Upper lobe of right lung (tissue), 1 donor: ENCODE data around the gene SLC7A11. TPM values are rescaled to one million over a fixed set of nuclear protein-coding genes. Genes with fewer than 3 reads are reported as not detected.

Source experiments
- ATAC-seq: fragments of 200-7000 bp; cut with Tn5 transposase; one replicate; pipeline ENCODE4 v1.9.1; 2020; ENCODE audit warnings: mild to moderate bottlenecking, moderate library complexity
- DNase-seq: peaks from one replicate; pipeline ENCODE4 v3.0.0-alpha.2; 2020
- H3K27ac ChIP-seq: fragments of 200-600 bp; one replicate; pipeline ENCODE4 v1.8.0; 2022
- H3K27me3 ChIP-seq: fragments of 200-600 bp; one replicate; pipeline ENCODE4 v1.8.0; 2022; ENCODE audit warnings: mild to moderate bottlenecking
- H3K36me3 ChIP-seq: fragments of 200-600 bp; one replicate; pipeline ENCODE4 v1.8.0; 2022
- H3K4me1 ChIP-seq: fragments of 200-600 bp; one replicate; pipeline ENCODE4 v1.8.0; 2022
- H3K4me3 ChIP-seq: fragments of 200-600 bp; one replicate; pipeline ENCODE4 v1.8.0; 2022; ENCODE audit warnings: mild to moderate bottlenecking
- H3K9me3 ChIP-seq: fragments of 200-600 bp; one replicate; pipeline ENCODE4 v1.8.0; 2022
- CTCF ChIP-seq: fragments of 200-600 bp; IDR thresholded peaks from one replicate; pipeline ENCODE4 v1.8.0; 2022; ENCODE audit warnings: antibody characterized with exemption
- intact Hi-C: fragments of 100-400 bp; cut with DNase I; formaldehyde crosslinking; loops from one replicate; pipeline ENCODE4 v1.11.0; 2022
- total RNA-seq: library from RNA; stranded (reverse); fragmentation: NEBNext Ultra II Directional; extraction: Animal tissue kit (Norgen Biotek cat#: 25700); gene quantifications from one replicate; pipeline ENCODE4 v1.2.1, GENCODE V29; 2021
- donor health status: DM: no; HTN: yes; CAD: no; lungs with severe emphysema.

Gene SLC7A11
- total RNA-seq, 1 donor from 2014 or later: 3.8 TPM

GRCh38 chr4:138236037-138236436, 6.1 kb downstream of the SLC7A11 start:
- no peaks in the 10 kb centered on the region for H3K27me3 ChIP-seq
- H3K4me1 ChIP-seq: peaks cover 3% of the 10 kb centered on the region
- DNase-seq: no peak
- no peak for ATAC-seq
- H3K9me3 ChIP-seq: no peaks in the 10 kb centered on the region
- peak overlapping the region; percentile 7 for H3K27ac ChIP-seq
- no peak for TF ChIP-seq CTCF
- H3K36me3 ChIP-seq: no peaks in the 10 kb centered on the region
- no peak overlapping the region for H3K4me3 ChIP-seq
- intact Hi-C loops: no loop called here

DNA sequence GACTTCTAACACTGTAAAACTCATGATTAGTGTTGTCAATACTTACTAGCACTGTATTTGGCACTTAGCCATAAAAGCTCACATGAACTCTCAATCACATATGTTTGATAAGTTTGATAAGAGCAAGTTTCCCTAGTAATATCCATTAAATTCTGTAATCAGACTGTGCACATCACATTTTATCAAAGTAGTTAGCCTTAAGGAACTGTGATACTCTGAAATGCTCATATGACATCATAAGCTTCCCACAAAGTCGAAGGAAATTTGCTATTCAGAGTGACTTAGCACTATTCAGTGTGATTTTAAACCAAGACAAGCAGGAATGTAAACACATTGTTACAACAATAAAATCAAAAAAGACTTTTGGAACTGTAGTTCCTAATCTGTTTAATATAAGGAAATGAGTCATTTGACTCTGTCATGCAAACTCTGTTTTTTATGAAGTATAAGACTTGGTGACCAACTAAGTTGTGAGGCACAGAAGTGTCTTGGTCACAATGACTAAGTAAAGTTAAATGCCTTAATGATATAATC, 6.7 kb downstream of the SLC7A11 start:
- intact Hi-C loops: no loop called here
- peak; percentile 30 for ATAC-seq
- Histone ChIP-seq H3K4me1 (peaks cover 3% of the 10 kb centered on the region), H3K4me3 (no peak overlapping the region), H3K27me3 (no peaks in the 10 kb centered on the region), H3K27ac (peak overlapping the region; percentile 7), H3K9me3 (no peaks in the 10 kb centered on the region), H3K36me3 (no peaks in the 10 kb centered on the region)
- DNase-seq: no peak
- TF ChIP-seq CTCF: no peak

DNA sequence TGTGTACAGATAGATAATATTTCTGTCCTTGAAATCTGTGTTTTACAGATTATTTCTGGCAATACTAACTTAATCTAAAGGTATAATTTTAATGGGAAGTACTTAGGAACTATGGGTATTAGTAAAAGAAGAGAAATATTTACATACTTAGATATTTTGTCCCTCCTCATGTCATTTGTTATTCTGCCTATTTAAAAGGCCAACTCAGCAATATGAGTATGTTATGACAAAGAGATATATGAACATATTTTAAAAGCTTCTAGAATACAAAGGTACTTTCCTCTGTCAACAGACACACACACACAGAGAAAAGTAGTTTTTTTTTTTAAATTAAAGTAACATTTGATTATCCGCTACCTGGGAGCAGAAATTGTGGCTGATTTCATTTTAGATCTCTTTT, 7.9 kb downstream of the SLC7A11 start:
- intact Hi-C loops: no loop called here
- H3K4me1 ChIP-seq: peaks cover 3% of the 10 kb centered on the region
- H3K4me3 ChIP-seq: no peak overlapping the region
- H3K27me3 ChIP-seq: no peaks in the 10 kb centered on the region
- H3K9me3 ChIP-seq: no peaks in the 10 kb centered on the region
- H3K27ac ChIP-seq: no peak overlapping the region
- DNase-seq: no peak
- no peaks in the 10 kb centered on the region for H3K36me3 ChIP-seq
- TF ChIP-seq CTCF: no peak
- no peak for ATAC-seq

- no peak for TF ChIP-seq CTCF
- no peak overlapping the region for H3K4me3 ChIP-seq
- DNase-seq (no peak), ATAC-seq (no peak)
- H3K27me3 ChIP-seq: no peaks in the 10 kb centered on the region
- H3K9me3 ChIP-seq: no peaks in the 10 kb centered on the region
- intact Hi-C loops: no loop called here
- H3K4me1 ChIP-seq: peaks cover 3% of the 10 kb centered on the region
- H3K27ac ChIP-seq: no peak overlapping the region
- H3K36me3 ChIP-seq: no peaks in the 10 kb centered on the region
These were observed 8.7 kb downstream of the SLC7A11 start for GRCh38 chr4:138233313-138234034.

DNA sequence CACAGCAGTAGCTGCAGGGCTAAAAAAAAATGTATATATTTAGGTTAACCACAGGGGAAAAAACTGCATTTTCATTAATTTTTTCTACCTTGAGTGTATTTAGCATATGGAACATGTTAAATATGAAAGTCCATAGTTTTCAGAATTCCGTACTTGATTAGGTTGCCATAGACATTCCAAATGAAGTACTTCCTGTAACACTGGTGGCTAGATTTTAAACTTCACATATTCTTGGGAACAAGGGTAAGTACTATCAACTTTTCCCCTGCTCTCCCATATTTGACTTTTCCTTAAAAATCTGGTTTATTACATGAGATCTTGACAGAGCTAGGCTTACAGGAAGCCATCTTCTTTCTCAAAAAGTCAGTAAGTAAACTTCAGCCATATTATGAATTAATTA, 9.8 kb downstream of the SLC7A11 start:
- Histone ChIP-seq H3K36me3 (no peaks in the 10 kb centered on the region), H3K4me1 (peaks cover 3% of the 10 kb centered on the region), H3K27ac (no peak overlapping the region), H3K27me3 (no peaks in the 10 kb centered on the region), H3K9me3 (no peaks in the 10 kb centered on the region), H3K4me3 (no peak overlapping the region)
- ATAC-seq: no peak
- intact Hi-C loops: no loop called here
- no peak for TF ChIP-seq CTCF
- no peak for DNase-seq
